Measurements from ENCODE around the gene HMX3. TPM values are rescaled to one million over a fixed set of nuclear protein-coding genes. Genes with fewer than 3 reads are reported as not detected.

Gene HMX3
- total RNA-seq, result 1 to 10 TPM in 2 of 4 donors, not detected in 2; 1.1 to 3.4 TPM

DNA sequence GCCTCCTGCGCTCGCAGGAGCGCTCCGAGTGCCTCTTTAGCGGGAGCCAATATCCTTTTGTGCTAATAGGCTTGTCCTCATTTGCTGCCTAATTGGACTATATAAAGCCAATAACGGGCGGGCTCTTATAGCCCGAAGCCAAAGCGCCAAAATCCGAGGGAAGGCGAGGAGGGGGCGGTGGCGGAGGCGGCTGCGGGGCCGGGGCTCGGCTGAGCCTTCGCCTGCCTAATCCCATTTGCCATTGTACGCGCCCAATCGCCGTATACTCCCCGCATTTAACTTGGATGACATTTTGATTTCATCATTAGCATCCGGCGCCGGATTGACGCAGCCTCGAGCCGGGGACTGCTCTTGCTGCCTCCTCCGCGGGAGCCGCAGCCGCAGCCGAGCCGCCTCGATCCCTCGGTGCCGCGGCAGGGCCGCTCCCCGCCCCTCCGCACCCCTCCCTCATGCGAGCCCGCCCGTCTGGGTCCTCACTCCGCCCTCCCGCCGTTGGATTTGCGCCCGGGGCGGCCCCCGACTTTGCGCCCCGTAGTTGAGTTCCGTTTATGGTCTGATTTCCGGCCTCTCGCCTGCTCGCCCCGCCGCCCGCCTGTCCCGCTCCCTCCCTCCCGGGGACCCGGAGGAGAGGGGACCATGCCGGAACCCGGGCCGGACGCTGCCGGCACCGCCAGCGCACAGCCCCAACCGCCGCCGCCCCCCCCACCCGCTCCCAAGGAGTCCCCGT, at the start of gene HMX3:
Gene HMX3, plus strand, starts transcription at position 556 of the 727 bp plus-strand sequence. Its CDS starts 81 bp downstream, at position 637.
- no peaks in the 10 kb centered on the region for H3K9me3 ChIP-seq
- H3K27me3 ChIP-seq, result peaks cover 0 to 86% of the 10 kb centered on the region in 2 donors
- H3K27ac ChIP-seq, result no peak within 1 kb of the TSS
- H3K4me1 ChIP-seq, result peaks cover 0 to 54% (median 28%) of the 10 kb centered on the region in 4 donors
- no peak for TF ChIP-seq POLR2A (IDR thresholded peaks at IDR 0.05)
- TF ChIP-seq, protein P1, sequence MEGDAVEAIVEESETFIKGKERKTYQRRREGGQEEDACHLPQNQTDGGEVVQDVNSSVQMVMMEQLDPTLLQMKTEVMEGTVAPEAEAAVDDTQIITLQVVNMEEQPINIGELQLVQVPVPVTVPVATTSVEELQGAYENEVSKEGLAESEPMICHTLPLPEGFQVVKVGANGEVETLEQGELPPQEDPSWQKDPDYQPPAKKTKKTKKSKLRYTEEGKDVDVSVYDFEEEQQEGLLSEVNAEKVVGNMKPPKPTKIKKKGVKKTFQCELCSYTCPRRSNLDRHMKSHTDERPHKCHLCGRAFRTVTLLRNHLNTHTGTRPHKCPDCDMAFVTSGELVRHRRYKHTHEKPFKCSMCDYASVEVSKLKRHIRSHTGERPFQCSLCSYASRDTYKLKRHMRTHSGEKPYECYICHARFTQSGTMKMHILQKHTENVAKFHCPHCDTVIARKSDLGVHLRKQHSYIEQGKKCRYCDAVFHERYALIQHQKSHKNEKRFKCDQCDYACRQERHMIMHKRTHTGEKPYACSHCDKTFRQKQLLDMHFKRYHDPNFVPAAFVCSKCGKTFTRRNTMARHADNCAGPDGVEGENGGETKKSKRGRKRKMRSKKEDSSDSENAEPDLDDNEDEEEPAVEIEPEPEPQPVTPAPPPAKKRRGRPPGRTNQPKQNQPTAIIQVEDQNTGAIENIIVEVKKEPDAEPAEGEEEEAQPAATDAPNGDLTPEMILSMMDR (IDR thresholded peaks at IDR 0.05), result no peak
- peak within 1 kb of the TSS; percentile 22 to 55 (median 50) for H3K4me3 ChIP-seq
- no peak for DNase-seq
- no peaks in the 10 kb centered on the region for H3K36me3 ChIP-seq

DNA sequence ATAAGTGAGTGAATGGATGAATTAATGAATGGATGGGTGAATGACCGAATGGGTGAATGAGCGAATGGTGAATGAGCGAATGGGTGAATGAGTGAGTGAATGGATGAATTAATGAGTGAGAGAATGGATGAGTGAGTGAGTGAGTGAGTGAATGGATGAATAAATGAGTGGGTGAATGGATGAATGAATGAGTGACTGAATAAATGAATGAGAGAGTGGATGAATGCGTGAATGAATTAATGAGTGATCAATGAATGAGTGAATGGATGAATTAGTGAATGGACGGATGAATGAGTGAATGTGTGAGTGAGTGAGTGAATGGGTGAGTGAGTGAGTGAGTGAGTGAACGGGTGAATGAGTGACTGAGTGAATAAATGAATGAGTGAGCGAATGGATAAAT, 49.5 kb upstream of the HMX3 start:
- Histone ChIP-seq H3K4me3 (no peak overlapping the region), H3K4me1 (no peaks in the 10 kb centered on the region), H3K27ac (no peak overlapping the region), H3K36me3 (no peaks in the 10 kb centered on the region), H3K9me3 (no peaks in the 10 kb centered on the region), H3K27me3 (no peaks in the 10 kb centered on the region)
- no peak for DNase-seq
- TF ChIP-seq POLR2A (IDR thresholded peaks at IDR 0.05), result no peak
- TF ChIP-seq, protein P1 (IDR thresholded peaks at IDR 0.05), result no peak

DNA sequence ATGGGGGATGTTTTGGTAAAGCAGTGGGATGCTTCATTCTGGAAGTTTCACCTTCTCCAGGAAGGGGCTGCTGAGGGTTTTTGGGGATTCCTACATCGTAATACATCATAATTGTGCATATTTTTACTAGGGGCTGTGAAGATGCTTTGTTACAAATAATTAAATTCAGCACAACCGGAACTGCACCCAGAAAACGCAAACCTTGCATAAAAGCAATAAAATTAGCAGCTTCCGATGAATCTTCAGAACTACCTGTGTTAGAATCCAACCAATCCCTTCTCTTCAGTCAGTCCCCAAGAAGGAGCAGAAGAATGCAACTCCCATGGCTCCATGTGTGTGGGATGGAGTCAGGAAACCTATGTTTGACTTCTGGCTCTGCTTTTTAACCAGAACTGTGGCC, 48.4 kb upstream of the HMX3 start:
- Histone ChIP-seq H3K36me3 (no peaks in the 10 kb centered on the region), H3K4me3 (no peak overlapping the region), H3K27me3 (no peaks in the 10 kb centered on the region), H3K4me1 (no peaks in the 10 kb centered on the region), H3K9me3 (no peaks in the 10 kb centered on the region), H3K27ac (no peak overlapping the region)
- TF ChIP-seq, protein P1 (IDR thresholded peaks at IDR 0.05), result no peak
- no peak for TF ChIP-seq POLR2A (IDR thresholded peaks at IDR 0.05)
- DNase-seq, result no peak

DNA sequence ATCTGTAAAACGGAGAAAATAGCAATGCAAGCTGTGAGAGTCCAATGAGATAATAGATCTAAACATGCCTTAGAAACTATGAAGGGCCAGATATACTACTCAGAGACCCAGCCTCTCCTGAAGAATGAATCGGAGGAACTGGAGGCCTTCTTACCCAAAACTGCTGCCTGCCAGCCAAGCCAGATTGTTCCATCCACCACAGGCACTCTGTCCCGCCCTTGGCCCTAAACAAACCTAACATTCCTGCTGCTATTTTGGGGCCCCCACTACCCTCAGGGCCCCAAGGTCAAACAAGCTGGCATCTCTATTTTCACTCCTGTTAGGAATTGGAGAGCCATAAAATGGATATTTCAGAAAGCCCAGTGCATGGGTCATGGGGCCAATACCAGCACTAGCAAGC, 48.0 kb upstream of the HMX3 start:
- Histone ChIP-seq H3K4me1 (no peaks in the 10 kb centered on the region), H3K4me3 (no peak overlapping the region), H3K9me3 (no peaks in the 10 kb centered on the region), H3K27me3 (no peaks in the 10 kb centered on the region), H3K36me3 (no peaks in the 10 kb centered on the region), H3K27ac (no peak overlapping the region)
- TF ChIP-seq POLR2A (IDR thresholded peaks at IDR 0.05), result no peak
- TF ChIP-seq, protein P1 (IDR thresholded peaks at IDR 0.05), result no peak
- no peak for DNase-seq

DNA sequence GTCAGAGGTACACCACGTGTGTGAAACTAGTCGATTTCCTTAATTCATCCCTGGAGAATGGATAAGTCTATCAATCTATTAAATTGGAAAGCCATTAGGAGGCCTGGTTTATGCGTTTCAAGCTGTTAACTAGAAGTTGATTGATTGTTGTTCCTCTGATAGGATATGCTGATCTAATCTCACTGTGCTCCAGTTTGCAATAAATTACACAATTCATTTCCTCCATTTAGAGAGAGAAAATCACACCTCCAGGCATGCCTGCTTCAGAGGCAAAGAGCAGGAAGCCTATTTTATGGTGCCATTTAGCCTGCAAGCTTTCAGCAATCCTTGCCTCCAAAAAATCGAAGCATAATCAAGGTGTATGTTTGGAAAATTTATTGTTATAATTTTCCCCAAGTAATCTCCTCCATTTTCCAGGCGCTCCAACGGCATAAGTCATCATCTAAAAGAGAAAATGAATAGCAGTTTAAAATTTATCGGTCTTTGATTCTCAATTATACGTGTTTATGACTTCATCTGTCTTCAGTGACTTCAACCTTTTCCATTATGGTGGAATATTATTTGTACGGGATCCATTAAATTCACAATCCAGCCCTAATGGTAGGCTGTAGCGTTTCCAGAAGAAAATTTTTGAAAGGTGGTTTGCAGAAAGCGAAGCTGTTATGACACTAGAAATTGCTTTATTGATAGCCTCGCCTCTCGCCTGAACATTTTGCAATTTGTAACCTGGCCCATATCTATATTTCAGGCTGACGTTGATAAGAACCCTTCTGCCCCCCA, 42.9 kb upstream of the HMX3 start:
- Histone ChIP-seq H3K27me3 (no peaks in the 10 kb centered on the region), H3K4me3 (no peak overlapping the region), H3K4me1 (no peaks in the 10 kb centered on the region), H3K9me3 (no peaks in the 10 kb centered on the region), H3K27ac (no peak overlapping the region), H3K36me3 (no peaks in the 10 kb centered on the region)
- TF ChIP-seq, protein P1 (IDR thresholded peaks at IDR 0.05), result no peak
- no peak for TF ChIP-seq POLR2A (IDR thresholded peaks at IDR 0.05)
- no peak for DNase-seq

Data from Peyer's patch (tissue), 4 donors.